Skin of body (tissue), 2 donors: ENCODE measurements around the gene SRGAP1. TPM values are rescaled to one million over a fixed set of nuclear protein-coding genes. Genes with fewer than 3 reads are reported as not detected.

Experiments used
- DNase-seq: peaks from one replicate; lab custom pipeline; 2025; lab: John Stamatoyannopoulos, UW
- total RNA-seq: library from RNA; depleted of rRNA; stranded (reverse); fragments of >200 nt; gene quantifications from one replicate; pipeline ENCODE4 v1.2.3, GENCODE V29; 2014

Gene SRGAP1
- total RNA-seq, 1 donor from 2014 or later = 15.9 TPM

DNA sequence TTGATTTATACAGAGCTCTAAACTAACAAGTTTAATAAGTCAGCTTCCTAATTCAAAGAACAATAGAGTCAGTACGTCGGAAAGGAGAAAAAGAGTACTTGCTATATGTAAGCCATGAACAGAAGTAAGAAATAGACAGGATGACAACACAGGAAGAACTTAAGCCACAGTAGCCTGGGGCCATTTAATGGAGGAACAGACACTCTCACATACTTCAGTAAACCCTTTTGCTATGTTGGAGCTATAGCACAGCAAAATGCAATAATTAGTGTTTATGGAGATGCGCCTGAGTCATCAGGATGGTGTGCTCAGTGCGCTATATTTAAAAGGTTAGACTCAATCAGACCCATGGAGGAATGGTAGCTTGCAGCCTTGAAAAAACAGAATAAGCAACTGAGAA lies 61.0 kb downstream of the SRGAP1 start:
- no peak for DNase-seq

GRCh38 chr12:63906876-63907275 lies 62.4 kb downstream of the SRGAP1 start:
- DNase-seq = no peak

DNA sequence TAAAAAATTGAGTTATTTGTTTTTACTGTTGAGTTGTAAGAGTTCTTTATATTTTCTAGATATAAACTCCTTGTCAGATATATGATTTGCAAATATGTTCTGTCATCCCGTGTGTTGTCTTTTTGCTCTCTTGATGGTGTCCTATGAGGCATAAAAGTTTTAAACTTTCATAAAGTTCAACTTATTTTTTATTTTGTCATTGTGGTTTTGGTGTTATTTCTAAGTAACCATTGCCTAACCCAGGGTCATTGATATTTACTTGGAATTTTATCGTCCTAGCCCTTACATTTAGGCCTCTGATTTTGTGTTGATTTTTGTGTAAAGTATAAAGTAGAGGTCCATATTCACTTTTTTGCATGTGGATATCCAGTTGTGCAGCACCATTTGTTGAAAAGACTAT lies 63.1 kb downstream of the SRGAP1 start:
- no peak for DNase-seq

GRCh38 chr12:63909746-63910145 lies 65.2 kb downstream of the SRGAP1 start:
- no peak for DNase-seq

GRCh38 chr12:63911341-63911740 lies 66.8 kb downstream of the SRGAP1 start:
- no peak for DNase-seq

DNA sequence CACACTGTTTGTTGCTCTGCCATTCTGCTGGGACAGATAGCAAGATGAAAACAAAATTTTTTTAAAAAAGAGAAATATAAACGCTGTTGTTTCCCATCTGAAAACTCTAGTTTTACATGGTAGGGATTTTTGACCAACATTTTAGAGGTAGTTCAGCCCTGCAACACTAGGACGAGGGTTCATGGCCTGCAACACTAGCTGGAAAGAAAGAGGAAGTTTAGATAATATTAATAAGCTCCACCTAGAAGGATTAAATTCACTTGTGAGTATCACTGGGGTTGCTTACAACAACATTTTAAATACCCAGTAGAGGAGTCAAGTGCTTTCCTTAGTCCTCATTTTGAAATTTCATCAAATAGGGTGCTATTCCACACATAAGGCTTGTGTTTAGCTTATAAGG lies 68.2 kb downstream of the SRGAP1 start:
- DNase-seq = no peak

GRCh38 chr12:63913929-63914328 lies 69.4 kb downstream of the SRGAP1 start:
- no peak for DNase-seq

DNA sequence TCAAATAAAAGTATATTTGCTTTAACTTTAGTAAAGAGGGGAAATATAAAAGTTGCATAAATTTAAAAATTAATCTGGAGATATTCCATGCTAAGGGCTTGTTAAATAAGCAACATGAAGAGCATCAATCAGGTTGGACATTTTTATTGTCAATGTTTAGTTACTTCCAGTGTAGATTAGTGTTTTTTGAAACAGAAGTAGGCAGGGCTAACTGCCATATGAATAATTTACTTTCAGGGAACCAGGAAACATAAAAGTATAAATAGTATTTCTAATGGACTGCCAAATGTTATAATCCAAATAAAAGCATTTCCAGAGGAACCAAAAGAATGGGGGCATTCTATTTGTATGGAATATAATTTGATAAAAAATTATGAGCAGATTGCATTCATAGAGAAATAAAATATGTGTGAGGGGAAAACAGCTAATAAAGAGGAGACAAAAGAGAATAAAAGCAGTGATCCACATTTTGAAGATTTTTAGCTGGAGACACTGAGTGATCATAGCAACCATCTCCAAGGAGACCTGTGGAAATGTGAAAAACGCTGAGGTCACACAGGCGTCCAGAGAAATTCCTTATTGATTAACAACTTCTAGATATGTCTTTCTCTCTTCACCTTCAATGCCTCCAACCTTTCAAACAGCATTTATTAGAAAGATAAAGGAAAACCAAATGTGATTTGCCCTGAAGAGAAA lies 70.8 kb downstream of the SRGAP1 start:
- DNase-seq = no peak

GRCh38 chr12:63916561-63917476 lies 72.3 kb downstream of the SRGAP1 start:
- DNase-seq = peak; percentile 42

DNA sequence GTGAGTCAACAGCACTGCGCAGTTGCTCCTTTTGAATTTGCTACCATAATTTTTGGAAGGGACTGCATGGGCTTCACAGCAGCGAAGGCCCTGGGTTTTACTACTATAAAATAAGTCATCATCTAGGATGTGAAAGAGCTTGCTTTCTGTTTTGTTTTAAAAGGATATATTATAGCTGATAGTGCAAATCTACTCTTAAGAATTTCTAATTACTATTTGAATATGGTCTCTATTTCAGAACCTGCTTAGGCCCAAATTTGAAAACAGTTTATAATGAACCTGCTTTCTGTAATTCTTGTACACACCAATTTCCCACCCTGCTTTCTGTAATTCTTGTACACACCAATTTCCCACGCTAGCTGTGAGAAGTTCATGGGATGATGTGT lies 73.0 kb downstream of the SRGAP1 start:
- no peak for DNase-seq

DNA sequence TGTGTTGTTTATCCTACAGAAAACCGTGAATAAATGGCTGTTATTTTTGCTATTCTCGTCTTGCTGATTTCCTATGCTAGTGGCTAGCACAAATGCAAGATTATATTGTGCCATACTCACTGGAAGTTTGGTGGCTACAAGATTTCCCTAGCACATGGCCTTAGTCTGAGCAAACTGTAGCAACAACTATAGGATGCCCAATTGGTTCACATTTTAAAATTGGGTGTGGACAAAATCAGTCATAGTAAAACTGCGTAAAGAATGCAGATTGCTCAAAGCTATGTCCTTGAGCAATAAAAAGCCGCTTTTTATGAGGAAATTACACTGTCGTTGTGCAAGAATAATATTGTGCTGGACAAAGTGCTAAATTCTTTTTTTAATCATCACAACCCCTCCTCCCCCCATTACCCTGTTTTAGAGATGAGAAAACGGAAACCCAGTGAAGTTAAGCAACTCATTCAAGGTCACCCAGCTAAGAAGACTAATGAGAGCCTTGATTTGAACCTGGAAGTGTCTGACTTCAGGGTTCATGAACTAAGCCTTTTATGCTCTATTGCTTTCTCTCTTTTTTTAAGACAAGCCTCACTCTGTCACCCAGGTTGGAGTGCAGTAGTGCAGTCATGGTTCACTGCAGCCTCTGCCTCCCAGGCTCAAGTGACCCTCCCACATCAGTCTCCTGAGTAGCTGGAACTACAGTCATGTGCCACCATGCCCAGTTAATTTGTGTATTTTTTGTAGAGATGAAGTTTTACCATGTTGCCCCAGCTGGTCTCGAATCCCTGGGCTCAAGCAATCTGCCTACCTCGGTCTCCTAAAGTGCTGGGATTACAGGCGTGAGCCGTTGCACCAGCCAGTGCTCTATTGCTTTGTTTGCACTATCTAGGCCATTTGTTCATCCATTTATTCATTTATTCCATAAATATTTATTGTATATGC lies 73.6 kb downstream of the SRGAP1 start:
- DNase-seq = peak; percentile 29

DNA sequence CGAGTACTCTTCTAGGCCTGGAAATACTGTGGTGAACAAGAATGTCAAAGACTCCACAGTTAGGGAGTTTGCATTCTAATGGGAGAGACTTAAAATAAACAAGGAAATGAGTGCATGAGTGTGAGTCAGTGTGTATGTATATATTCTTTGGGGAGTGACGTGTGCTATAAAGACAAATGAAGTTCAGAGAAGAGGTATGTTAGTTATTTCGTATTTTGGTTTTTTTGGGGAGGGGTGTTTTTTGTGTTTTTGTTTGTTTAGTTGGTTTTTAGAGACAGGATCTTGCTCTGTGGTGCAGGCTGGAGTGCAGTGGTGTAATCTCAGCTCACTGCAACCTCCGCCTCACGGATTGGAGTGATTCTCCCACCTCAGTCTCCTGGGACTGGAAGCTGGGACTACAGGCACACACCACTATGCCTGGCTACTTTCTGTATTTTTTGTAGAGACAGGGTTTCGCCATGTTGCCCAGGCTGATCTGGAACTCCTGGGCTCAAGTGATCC lies 74.3 kb downstream of the SRGAP1 start:
- no peak for DNase-seq

GRCh38 chr12:63919756-63920155 lies 75.3 kb downstream of the SRGAP1 start:
- no peak for DNase-seq

GRCh38 chr12:63921157-63921556 lies 76.7 kb downstream of the SRGAP1 start:
- no peak for DNase-seq

- no peak for DNase-seq
Measured at GRCh38 chr12:63922474-63922873, 78.0 kb downstream of the SRGAP1 start.

DNA sequence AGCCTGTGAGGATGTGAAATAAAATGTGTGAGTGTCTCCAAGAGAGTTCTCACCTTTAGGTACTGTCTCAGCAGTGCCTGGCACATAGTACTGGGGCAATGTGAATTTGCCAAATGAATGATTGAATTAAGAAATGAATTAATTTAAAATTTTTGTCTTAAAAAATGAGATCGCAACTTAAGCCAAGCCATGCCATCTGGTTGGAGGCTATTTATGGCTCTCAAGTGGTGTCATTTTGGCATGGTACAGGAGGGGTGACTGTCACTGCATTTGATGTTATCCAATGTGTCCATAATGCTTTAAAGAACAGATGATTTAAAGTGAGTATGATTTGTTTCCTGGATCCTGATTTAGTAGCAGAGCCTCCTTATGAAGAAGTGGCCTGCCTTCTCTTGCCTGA lies 80.3 kb downstream of the SRGAP1 start:
- DNase-seq = no peak

DNA sequence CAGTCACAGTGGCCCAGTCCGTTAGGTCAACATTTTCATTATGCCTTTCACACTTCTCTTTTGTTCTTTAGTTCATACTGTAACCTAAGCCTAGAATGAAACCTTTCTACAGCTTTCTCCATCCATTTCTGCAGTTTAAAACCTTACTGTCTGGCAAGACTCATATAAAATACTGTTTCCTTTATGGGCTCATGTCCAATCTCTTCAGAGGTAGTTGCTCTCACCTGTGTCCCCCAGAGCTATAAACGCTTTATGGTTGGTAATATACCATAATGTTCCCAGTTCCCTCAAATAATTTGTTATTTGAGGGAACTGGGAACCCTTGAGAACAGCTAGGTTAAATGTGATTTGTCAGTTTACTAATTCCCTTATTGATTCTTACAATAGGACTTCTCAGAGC lies 83.0 kb downstream of the SRGAP1 start:
- DNase-seq = no peak

- no peak for DNase-seq
Measured at GRCh38 chr12:63928305-63928704, 83.8 kb downstream of the SRGAP1 start.

DNA sequence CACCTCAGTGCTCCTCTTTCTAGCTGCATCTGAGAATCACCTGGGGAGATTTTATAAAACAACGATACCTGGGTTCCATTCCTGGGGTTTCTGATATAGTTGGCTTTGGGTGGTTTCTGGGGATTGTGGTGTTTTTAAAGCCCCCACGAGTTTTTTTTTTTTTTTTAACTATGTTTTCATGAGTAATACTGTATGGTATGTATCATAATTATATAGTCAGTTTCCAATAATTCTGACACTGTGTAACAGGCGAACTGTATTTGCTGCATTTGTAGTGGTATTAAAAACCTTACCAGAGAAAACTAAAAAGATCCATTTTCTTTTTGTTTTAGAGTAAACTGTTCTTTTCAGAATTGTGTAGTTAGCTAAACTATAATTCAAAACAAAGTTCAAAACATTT lies 84.9 kb downstream of the SRGAP1 start:
- no peak for DNase-seq

DNA sequence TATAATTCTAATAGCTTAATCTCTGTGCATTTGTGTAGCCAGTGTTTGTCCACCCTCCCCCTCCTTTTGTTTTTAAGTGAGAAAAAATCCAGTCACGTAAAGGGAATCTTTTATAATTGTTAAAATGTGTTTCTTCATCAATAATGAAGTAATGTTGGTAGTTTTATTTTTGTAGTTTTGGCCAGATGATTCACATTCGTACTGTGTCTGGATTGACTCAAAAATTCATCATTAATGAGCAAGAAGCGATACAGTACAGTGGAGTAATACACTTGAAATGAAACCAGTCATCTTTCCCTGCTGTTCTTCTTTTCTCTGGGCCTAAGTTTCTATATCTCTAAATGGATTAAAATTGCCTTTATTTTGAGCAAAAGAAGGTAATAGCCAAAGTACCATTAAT lies 86.5 kb downstream of the SRGAP1 start:
- peak; percentile 76 for DNase-seq

- no peak for DNase-seq
Measured at GRCh38 chr12:63931703-63932102, 87.2 kb downstream of the SRGAP1 start.

- DNase-seq = no peak
Measured at GRCh38 chr12:63934936-63935335, 90.4 kb downstream of the SRGAP1 start.
